Colonic mucosa (tissue), 4 donors: Measurements from ENCODE around the gene AFF2. TPM values are rescaled to one million over a fixed set of nuclear protein-coding genes. Genes with fewer than 3 reads are reported as not detected.

Experiments used
- DNase-seq: peaks from one replicate; pipeline ENCODE4 v3.0.0-alpha.2; 2020
- H3K27ac ChIP-seq: fragments of 200-600 bp; one replicate; pipeline ENCODE4 v1.8.0; 2021
- H3K27me3 ChIP-seq: fragments of 200-600 bp; one replicate; pipeline ENCODE4 v1.8.0; 2021
- H3K36me3 ChIP-seq: fragments of 200-600 bp; one replicate; pipeline ENCODE4 v1.8.0; 2021
- H3K4me1 ChIP-seq: fragments of 200-600 bp; one replicate; pipeline ENCODE4 v1.8.0; 2021; ENCODE audit warnings: mild to moderate bottlenecking
- H3K4me3 ChIP-seq: fragments of 200-600 bp; one replicate; pipeline ENCODE4 v1.8.0; 2021
- H3K9ac ChIP-seq, 2 donors: one replicate each; pipeline ENCODE4 v1.7.0; 2013; ENCODE audit warnings: control low read depth in 2 of 2, low read depth in 2 of 2, low read length in 2 of 2
- H3K9me3 ChIP-seq: fragments of 200-600 bp; one replicate; pipeline ENCODE4 v1.8.0; 2021
- CTCF ChIP-seq: fragments of 200-600 bp; IDR thresholded peaks from one replicate; pipeline ENCODE4 v1.8.0; 2022; ENCODE audit warnings: antibody characterized with exemption, mild to moderate bottlenecking
- intact Hi-C: fragments of 100-400 bp; cut with DNase I; formaldehyde crosslinking; loops from one replicate; pipeline ENCODE4 v1.14.1; 2022
- total RNA-seq, 2 donors: library from RNA; stranded (reverse); fragmentation: NEBNext Ultra II Directional in 1 of 2; extraction: Animal tissue kit (Norgen Biotek cat#: 25700) in 1 of 2; gene quantifications; one replicate each; pipeline ENCODE4 v1.2.1, GENCODE V29; 2021
- donor health status: healthy.
- donor health status: DM: no; HTN: no; CAD: no.
- donor health status: DM: no; HTN: no; CAD: no.

The AFF2 gene
- total RNA-seq, 2 donors from 2014 or later = 0.05 to 0.12 TPM

GRCh38 chrX:148885203-148885602 is 384.8 kb downstream of the AFF2 start:
- H3K27me3 ChIP-seq = no peaks in the 10 kb centered on the region
- no peaks in the 10 kb centered on the region for H3K36me3 ChIP-seq
- H3K9ac ChIP-seq = no peak overlapping the region
- no peak overlapping the region for H3K4me3 ChIP-seq
- DNase-seq = no peak
- no peak for TF ChIP-seq CTCF
- H3K27ac ChIP-seq = no peak overlapping the region
- H3K4me1 ChIP-seq = no peaks in the 10 kb centered on the region
- intact Hi-C loops = no loop called here
- H3K9me3 ChIP-seq = no peaks in the 10 kb centered on the region

GRCh38 chrX:148893395-148893794 is 393.0 kb downstream of the AFF2 start:
- no peak for DNase-seq
- Histone ChIP-seq H3K4me1 (no peaks in the 10 kb centered on the region), H3K4me3 (no peak overlapping the region), H3K36me3 (no peaks in the 10 kb centered on the region), H3K9me3 (no peaks in the 10 kb centered on the region), H3K9ac (no peak overlapping the region), H3K27me3 (no peaks in the 10 kb centered on the region), H3K27ac (no peak overlapping the region)
- intact Hi-C loops = no loop called here
- TF ChIP-seq CTCF = no peak

GRCh38 chrX:148902581-148902980 is 402.2 kb downstream of the AFF2 start:
- Histone ChIP-seq H3K27ac (no peak overlapping the region), H3K27me3 (no peaks in the 10 kb centered on the region), H3K9ac (no peak overlapping the region), H3K4me1 (no peaks in the 10 kb centered on the region), H3K4me3 (no peak overlapping the region), H3K9me3 (no peaks in the 10 kb centered on the region), H3K36me3 (no peaks in the 10 kb centered on the region)
- DNase-seq = no peak
- intact Hi-C loops = no loop called here
- no peak for TF ChIP-seq CTCF

- H3K9me3 ChIP-seq = no peaks in the 10 kb centered on the region
- no peaks in the 10 kb centered on the region for H3K27me3 ChIP-seq
- H3K36me3 ChIP-seq = no peaks in the 10 kb centered on the region
- no peak overlapping the region for H3K4me3 ChIP-seq
- no peaks in the 10 kb centered on the region for H3K4me1 ChIP-seq
- no peak for DNase-seq
- intact Hi-C loops = no loop called here
- H3K27ac ChIP-seq = no peak overlapping the region
- H3K9ac ChIP-seq = no peak overlapping the region
- no peak for TF ChIP-seq CTCF
Measured at GRCh38 chrX:148903176-148903575, 402.8 kb downstream of the AFF2 start.

- H3K4me1 ChIP-seq = no peaks in the 10 kb centered on the region
- intact Hi-C loops = no loop called here
- no peak overlapping the region for H3K9ac ChIP-seq
- no peak for DNase-seq
- TF ChIP-seq CTCF = no peak
- H3K27me3 ChIP-seq = no peaks in the 10 kb centered on the region
- H3K36me3 ChIP-seq = no peaks in the 10 kb centered on the region
- H3K27ac ChIP-seq = no peak overlapping the region
- H3K4me3 ChIP-seq = no peak overlapping the region
- no peaks in the 10 kb centered on the region for H3K9me3 ChIP-seq
Measured at GRCh38 chrX:148904421-148905111, 404.1 kb downstream of the AFF2 start.
